Gastrocnemius medialis (tissue), 4 donors: ENCODE measurements around the gene ZNF814. TPM values are rescaled to one million over a fixed set of nuclear protein-coding genes. Genes with fewer than 3 reads are reported as not detected.
"Not testable (repeated sequence)": the region's sequence is repeated elsewhere in the genome, so short reads cannot be mapped to it uniquely, and the experiment has no call there.

Experiments
- ATAC-seq, 2 donors: fragments of 150-250 bp; one replicate each; pipeline ENCODE4 v1.9.1; 2016
- DNase-seq, 2 donors: peaks; one replicate each; pipeline ENCODE4 v3.0.0-alpha.2; 2019
- H3K27ac ChIP-seq, 4 donors: fragments of 200-600 bp; sonication (generic); 1 replicate in 1 of 4; 2 replicates in 3 of 4; pipeline ENCODE4 v1.5.1; 2016 to 2018; ENCODE audit warnings: mild to moderate bottlenecking in 2 of 4, moderate library complexity in 1 of 4
- H3K27me3 ChIP-seq, 3 donors: fragments of 200-600 bp; sonication (generic) in 2 of 3; 1 replicate in 1 of 3; 2 replicates in 2 of 3; pipeline versions ENCODE4 v1.5.1 to v1.6.0; 2016 to 2019; ENCODE audit warnings: mild to moderate bottlenecking in 1 of 3, moderate library complexity in 1 of 3
- H3K36me3 ChIP-seq, 2 donors: fragments of 200-600 bp; sonication (generic) in 1 of 2; one replicate each; pipeline ENCODE4 v1.5.1; 2017 to 2018
- H3K4me1 ChIP-seq, 2 donors: fragments of 200-600 bp; sonication (generic) in 1 of 2; one replicate each; pipeline ENCODE4 v1.5.1; 2016 to 2017; ENCODE audit warnings: mild to moderate bottlenecking in 2 of 2
- H3K4me3 ChIP-seq, 4 donors: fragments of 200-600 bp; sonication (generic) in 3 of 4; 1 replicate in 1 of 4; 2 replicates in 3 of 4; pipeline ENCODE4 v1.5.1; 2016 to 2019; ENCODE audit warnings: mild to moderate bottlenecking in 2 of 4
- H3K9me3 ChIP-seq, 3 donors: fragments of 200-600 bp; sonication (generic) in 2 of 3; 1 replicate in 1 of 3; 2 replicates in 2 of 3; pipeline ENCODE4 v1.5.1; 2016 to 2019
- POLR2A ChIP-seq, 2 donors: fragments of 450-650 bp; IDR thresholded peaks; one replicate each; pipeline ENCODE4 v1.6.1; 2017; ENCODE audit warnings: antibody characterized with exemption in 2 of 2, mild to moderate bottlenecking in 2 of 2, moderate library complexity in 2 of 2
- in situ Hi-C, 4 donors: fragments of 200-750 bp; cut with MboI; loops; one replicate each; pipeline versions ENCODE4 v1.15.0 to v1.8.0; 2017; ENCODE audit warnings: low sequenced_read_pairs in 4 of 4
- intact Hi-C: fragments of 100-400 bp; cut with DNase I; formaldehyde crosslinking; loops from one replicate; pipeline ENCODE4 v1.15.1; 2023; ENCODE audit warnings: low total_unique reads
- total RNA-seq, 4 donors: library from RNA; depleted of rRNA; stranded (reverse); fragments of >200 nt; gene quantifications; one replicate each; pipeline versions ENCODE4 v1.1.0 to v1.2.3, GENCODE V29; 2016
- TF ChIP-seq, protein P1 (sequence below), 5 experiments: fragments of 450-650 bp in 3 of 5; fragments of 200-600 bp in 2 of 5; sonication (generic) in 2 of 5; IDR thresholded peaks in 4 of 5; conservative IDR thresholded peaks in 1 of 5; 1 replicate in 4 of 5; 2 replicates in 1 of 5; pipeline ENCODE4 v1.5.1; 2016 to 2019; ENCODE audit warnings: antibody characterized with exemption in 5 of 5, mild to moderate bottlenecking in 3 of 5, moderate library complexity in 3 of 5

Gene ZNF814
- total RNA-seq, 4 donors from 2014 or later: 3.3 to 18.0 (median 4.5) TPM

DNA sequence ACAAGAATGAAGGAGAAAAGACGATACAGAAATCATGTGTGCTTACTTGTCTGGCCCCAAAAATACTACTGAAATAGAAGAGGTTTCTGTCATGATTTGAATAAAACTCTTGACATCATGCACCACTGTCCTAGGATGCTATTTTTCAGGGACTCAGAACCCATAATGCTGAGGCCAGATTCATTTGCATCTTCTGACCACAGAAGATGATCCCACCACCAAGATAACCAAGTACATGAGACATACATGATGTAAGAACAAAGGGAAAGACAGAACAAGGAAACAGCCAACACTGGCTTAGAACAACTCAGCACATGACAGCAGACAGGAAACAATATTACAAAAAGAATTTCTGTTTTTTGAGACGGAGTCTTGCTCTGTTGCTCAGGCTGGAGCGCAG, 76.6 kb downstream of the ZNF814 start:
- H3K27me3 ChIP-seq: no peaks in the 10 kb centered on the region
- no peak overlapping the region for H3K4me3 ChIP-seq
- in situ Hi-C loops: no loop called here
- H3K4me1 ChIP-seq: peaks cover 18 to 20% of the 10 kb centered on the region in 2 donors
- no peak for TF ChIP-seq POLR2A (IDR thresholded peaks at IDR 0.05)
- TF ChIP-seq, protein P1, sequence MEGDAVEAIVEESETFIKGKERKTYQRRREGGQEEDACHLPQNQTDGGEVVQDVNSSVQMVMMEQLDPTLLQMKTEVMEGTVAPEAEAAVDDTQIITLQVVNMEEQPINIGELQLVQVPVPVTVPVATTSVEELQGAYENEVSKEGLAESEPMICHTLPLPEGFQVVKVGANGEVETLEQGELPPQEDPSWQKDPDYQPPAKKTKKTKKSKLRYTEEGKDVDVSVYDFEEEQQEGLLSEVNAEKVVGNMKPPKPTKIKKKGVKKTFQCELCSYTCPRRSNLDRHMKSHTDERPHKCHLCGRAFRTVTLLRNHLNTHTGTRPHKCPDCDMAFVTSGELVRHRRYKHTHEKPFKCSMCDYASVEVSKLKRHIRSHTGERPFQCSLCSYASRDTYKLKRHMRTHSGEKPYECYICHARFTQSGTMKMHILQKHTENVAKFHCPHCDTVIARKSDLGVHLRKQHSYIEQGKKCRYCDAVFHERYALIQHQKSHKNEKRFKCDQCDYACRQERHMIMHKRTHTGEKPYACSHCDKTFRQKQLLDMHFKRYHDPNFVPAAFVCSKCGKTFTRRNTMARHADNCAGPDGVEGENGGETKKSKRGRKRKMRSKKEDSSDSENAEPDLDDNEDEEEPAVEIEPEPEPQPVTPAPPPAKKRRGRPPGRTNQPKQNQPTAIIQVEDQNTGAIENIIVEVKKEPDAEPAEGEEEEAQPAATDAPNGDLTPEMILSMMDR (IDR thresholded peaks at IDR 0.05 in 4 of 5, conservative IDR thresholded peaks at IDR 0.05 in 1 of 5): no peak
- DNase-seq (no peak), ATAC-seq (no peak)
- peak overlapping the region in 1 of 4 donors; percentile 84 for H3K27ac ChIP-seq
- peaks cover 0 to 26% of the 10 kb centered on the region in 2 donors for H3K36me3 ChIP-seq
- no peaks in the 10 kb centered on the region for H3K9me3 ChIP-seq
- intact Hi-C loops: loop anchor here (5.0 kb wide), 1 partner anchor 65 kb away; the partner anchor contains the start of gene ZNF776

DNA sequence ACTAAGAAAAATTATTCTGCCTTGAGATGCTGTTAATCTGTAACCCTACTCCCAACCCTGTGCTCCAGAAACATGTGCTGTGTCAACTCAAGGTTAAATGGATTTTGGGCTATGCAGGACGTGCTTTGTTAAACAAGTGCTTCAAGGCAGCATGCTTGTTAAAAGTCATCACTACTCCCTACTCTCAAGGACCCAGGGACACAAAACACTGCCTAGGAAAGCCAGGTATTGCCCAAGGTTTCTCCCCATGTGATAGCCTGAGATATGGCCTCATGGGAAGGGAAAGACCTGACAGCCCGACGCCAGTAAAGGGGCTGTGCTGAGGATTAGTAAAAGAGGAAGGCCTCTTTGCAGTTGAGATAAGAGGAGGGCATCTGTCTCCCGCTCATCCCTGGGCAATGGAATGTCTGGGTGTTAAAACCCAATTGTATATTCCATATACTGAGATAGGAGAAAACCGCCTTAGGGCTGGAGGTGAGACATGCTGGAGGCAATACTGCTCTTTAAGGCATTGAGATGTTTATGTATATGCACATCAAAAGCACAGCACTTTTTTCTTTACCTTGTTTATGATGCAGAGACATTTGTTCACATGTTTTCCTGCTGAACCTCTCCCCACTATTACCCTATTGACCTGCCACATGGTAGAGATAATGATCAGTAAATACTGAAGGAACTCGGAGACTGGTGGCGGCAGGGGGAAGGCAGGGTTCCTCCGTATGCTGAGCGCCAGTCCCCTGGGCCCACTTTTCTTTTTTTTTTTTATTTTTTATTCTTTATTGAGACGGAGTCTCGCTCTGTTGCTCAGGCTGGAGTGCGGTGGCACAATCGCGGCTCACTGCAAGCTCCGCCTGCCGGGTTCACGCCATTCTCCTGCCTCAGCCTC, 78.2 kb downstream of the ZNF814 start:
- Histone ChIP-seq H3K36me3 (peaks cover 0 to 26% of the 10 kb centered on the region in 2 donors), H3K27ac (peak overlapping the region in 1 of 4 donors; percentile 18), H3K4me1 (peaks cover 18 to 20% of the 10 kb centered on the region in 2 donors)
- H3K9me3 ChIP-seq, ATAC-seq, H3K27me3 ChIP-seq, DNase-seq, H3K4me3 ChIP-seq, in situ Hi-C loops: not testable (repeated sequence)
- intact Hi-C loops: loop anchor here (5.0 kb wide), 1 partner anchor 63 kb away; the partner anchor contains the start of gene ZNF776

DNA sequence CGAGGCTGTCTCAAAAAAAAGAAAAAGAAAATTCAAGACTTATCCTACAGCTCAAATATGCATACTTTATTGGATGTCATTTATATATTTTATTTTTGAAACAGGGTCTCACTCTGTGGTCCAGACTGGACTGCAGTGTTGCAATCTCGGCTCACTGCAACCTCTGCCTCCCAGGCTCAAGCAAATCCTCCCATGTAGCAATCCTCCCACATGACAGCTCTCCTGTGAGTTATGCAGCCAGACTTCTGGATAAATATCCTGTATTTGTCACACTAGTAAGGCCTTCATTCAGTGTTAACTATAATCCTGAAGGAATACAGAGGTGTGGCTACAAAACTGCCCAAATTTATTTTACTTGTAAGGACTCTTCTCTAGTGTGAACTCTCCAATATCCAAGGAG, 81.3 kb downstream of the ZNF814 start:
- Histone ChIP-seq H3K4me3 (no peak overlapping the region), H3K4me1 (peaks cover 9 to 27% of the 10 kb centered on the region in 2 donors), H3K9me3 (no peaks in the 10 kb centered on the region), H3K27ac (peak overlapping the region in 1 of 4 donors; percentile 15), H3K27me3 (no peaks in the 10 kb centered on the region), H3K36me3 (peaks cover 0 to 26% of the 10 kb centered on the region in 2 donors)
- intact Hi-C loops (no loop called here), in situ Hi-C loops (no loop called here)
- no peak for TF ChIP-seq POLR2A (IDR thresholded peaks at IDR 0.05)
- TF ChIP-seq, protein P1 (IDR thresholded peaks at IDR 0.05 in 4 of 5, conservative IDR thresholded peaks at IDR 0.05 in 1 of 5): no peak
- ATAC-seq (peak in 1 of 2 donors; percentile 21), DNase-seq (no peak)

DNA sequence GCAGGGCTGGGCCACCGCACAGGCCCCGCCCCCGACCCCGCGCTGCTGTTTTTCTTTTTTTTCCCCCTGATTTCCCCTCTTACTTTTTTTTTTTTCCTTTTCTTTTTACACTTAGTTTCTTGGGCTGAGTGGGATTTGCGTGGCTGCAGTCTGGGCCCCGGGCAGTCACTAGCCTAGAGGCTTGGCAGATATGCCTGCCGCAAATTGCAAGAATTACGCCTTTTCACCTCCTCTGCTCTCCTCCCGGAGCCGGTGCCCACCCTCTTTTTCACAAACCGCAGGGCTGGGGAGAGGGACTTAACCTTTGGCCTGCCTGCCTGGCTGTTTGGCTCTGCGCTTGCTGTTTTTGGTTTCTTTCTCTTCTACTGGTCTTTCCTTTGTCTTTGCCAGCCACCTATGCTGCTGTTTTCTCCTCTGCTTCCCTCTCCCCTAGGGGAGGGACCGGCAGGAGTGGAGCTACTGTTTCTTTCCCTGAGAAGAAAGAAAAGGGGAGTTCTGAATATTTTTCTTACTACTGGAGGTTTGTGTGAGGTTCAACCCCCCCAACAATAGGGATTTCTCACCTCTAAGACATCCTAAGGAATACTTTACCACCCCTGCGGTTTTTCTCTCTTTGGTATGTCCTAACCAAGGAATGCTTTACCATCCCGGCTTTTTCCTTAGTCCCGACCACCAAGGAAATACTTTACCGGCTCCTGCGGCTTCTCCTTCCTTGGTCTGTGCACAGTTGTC, 85.1 kb downstream of the ZNF814 start:
- in situ Hi-C loops: no loop called here

More for the DNA sequence above, 85.1 kb downstream of the ZNF814 start:
- peak overlapping the region; percentile 50 to 77 (median 62) for H3K27ac ChIP-seq
- H3K27me3 ChIP-seq: no peaks in the 10 kb centered on the region
- TF ChIP-seq POLR2A (IDR thresholded peaks at IDR 0.05): no peak
- TF ChIP-seq, protein P1 (IDR thresholded peaks at IDR 0.05 in 4 of 5, conservative IDR thresholded peaks at IDR 0.05 in 1 of 5): no peak
- H3K4me1 ChIP-seq: peaks cover 9 to 29% of the 10 kb centered on the region in 2 donors
- no peaks in the 10 kb centered on the region for H3K9me3 ChIP-seq
- peak; percentile 42 to 54 for ATAC-seq
- peak overlapping the region; percentile 44 to 65 (median 52) for H3K4me3 ChIP-seq
- DNase-seq: no peak
- peaks cover 0 to 13% of the 10 kb centered on the region in 2 donors for H3K36me3 ChIP-seq
- intact Hi-C loops: loop anchor here (1.0 kb wide), 1 partner anchor 11 kb away; the partner anchor contains the start of gene ZNF552
